ENCODE measurements around the gene HOXC6. TPM values are rescaled to one million over a fixed set of nuclear protein-coding genes. Genes with fewer than 3 reads are reported as not detected.

Gene HOXC6
- total and polyA plus RNA-seq, 2 of the 13 experiments (the other 11 are each of a cell fraction or from before 2014, with no cell fraction given), result not detected

DNA sequence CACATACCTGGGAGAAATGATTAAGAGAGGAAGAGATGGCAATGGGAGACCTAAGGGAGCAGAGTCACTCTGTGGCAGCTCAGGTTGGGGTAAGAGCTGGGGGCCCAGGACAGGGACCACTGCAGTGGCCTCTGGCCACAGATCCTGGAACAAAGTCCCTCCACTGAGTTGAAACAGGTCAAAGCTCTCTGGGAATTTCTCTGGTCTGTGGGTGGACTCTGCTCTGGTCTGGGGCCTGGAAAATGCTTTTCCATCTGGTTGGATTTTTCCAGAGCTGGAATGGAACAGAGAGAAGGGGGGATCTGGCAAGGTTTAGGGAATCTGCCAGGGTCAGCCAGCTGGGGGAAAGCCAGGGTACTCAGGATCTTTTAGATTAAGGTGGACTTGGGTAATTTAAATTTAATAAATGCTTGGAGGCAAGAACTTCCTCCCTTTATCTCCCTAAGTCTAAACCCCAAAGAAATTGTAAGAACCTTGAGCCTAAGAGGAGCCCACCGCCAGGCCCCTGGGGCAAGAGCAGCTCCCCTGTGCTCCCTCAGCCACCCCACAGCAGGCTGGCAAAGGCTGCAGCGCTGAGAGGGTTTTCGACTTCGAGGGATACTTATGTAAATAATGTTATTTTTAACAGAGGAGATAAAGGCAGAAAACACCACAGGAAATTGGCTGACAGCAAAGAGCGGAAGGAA, 39.6 kb upstream of the HOXC6 start (continued):
- TF ChIP-seq ZNF431 (CRISPR knock-in tag; IDR thresholded peaks at IDR 0.05; ENCODE audit: borderline replicate concordance, low read depth) (0 out of 2 replicates have a peak, but pooled peaks have one; percentile 28), HDAC1 (CRISPR knock-in tag; IDR thresholded peaks at IDR 0.05) (0 out of 2 replicates have a peak, but pooled peaks have one; percentile 17), ZNF616 (CRISPR knock-in tag; IDR thresholded peaks at IDR 0.05; ENCODE audit: low read depth) (no peak), ZNF350 (CRISPR knock-in tag; IDR thresholded peaks at IDR 0.05; ENCODE audit: borderline replicate concordance, low read depth) (no peak), SP140L (CRISPR knock-in tag; IDR thresholded peaks at IDR 0.05; ENCODE audit: borderline replicate concordance) (no peak), ZNF660 (CRISPR knock-in tag; IDR thresholded peaks at IDR 0.05; ENCODE audit: borderline replicate concordance, low read depth) (no peak), NR2C2 (CRISPR knock-in tag; IDR thresholded peaks at IDR 0.05; ENCODE audit: borderline replicate concordance) (no peak), CREM (IDR thresholded peaks at IDR 0.05) (peak; percentile 47; the same call in 1 of the 2 replicates), CREM (CRISPR knock-in tag; IDR thresholded peaks at IDR 0.05) (no peak), RXRB (CRISPR knock-in tag; IDR thresholded peaks at IDR 0.05; ENCODE audit: borderline replicate concordance) (0 out of 2 replicates have a peak, but pooled peaks have one; percentile 17), HNRNPK (IDR thresholded peaks at IDR 0.05; ENCODE audit: low read depth, low read length, poor library complexity, severe bottlenecking) (no peak), EP300 (IDR thresholded peaks at IDR 0.05; ENCODE audit: low read depth in 2 of 2, low read length in 2 of 2) (peak in 1 of 2 experiments; percentile 35; a peak in 1 of 4 replicates), EP300 (CRISPR knock-in tag; IDR thresholded peaks at IDR 0.05; ENCODE audit: borderline replicate concordance) (no peak), ZNF3 (CRISPR knock-in tag; IDR thresholded peaks at IDR 0.05) (no peak), ZNF83 (CRISPR knock-in tag; IDR thresholded peaks at IDR 0.05; ENCODE audit: borderline replicate concordance) (no peak), THAP11 (CRISPR knock-in tag; IDR thresholded peaks at IDR 0.05) (no peak), NR2F1 (CRISPR knock-in tag; IDR thresholded peaks at IDR 0.05) (peak in 1 of 2 experiments; percentile 15; a peak in 1 of 4 replicates)
- TF ChIP-seq, protein P1, sequence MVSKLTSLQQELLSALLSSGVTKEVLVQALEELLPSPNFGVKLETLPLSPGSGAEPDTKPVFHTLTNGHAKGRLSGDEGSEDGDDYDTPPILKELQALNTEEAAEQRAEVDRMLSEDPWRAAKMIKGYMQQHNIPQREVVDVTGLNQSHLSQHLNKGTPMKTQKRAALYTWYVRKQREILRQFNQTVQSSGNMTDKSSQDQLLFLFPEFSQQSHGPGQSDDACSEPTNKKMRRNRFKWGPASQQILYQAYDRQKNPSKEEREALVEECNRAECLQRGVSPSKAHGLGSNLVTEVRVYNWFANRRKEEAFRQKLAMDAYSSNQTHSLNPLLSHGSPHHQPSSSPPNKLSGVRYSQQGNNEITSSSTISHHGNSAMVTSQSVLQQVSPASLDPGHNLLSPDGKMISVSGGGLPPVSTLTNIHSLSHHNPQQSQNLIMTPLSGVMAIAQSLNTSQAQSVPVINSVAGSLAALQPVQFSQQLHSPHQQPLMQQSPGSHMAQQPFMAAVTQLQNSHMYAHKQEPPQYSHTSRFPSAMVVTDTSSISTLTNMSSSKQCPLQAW (CRISPR knock-in tag; IDR thresholded peaks at IDR 0.05), result 0 out of 2 replicates have a peak, but pooled peaks have one; percentile 16
- TF ChIP-seq, protein P2, sequence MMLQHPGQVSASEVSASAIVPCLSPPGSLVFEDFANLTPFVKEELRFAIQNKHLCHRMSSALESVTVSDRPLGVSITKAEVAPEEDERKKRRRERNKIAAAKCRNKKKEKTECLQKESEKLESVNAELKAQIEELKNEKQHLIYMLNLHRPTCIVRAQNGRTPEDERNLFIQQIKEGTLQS (CRISPR knock-in tag; IDR thresholded peaks at IDR 0.05), result no peak
- TF ChIP-seq, protein P3, sequence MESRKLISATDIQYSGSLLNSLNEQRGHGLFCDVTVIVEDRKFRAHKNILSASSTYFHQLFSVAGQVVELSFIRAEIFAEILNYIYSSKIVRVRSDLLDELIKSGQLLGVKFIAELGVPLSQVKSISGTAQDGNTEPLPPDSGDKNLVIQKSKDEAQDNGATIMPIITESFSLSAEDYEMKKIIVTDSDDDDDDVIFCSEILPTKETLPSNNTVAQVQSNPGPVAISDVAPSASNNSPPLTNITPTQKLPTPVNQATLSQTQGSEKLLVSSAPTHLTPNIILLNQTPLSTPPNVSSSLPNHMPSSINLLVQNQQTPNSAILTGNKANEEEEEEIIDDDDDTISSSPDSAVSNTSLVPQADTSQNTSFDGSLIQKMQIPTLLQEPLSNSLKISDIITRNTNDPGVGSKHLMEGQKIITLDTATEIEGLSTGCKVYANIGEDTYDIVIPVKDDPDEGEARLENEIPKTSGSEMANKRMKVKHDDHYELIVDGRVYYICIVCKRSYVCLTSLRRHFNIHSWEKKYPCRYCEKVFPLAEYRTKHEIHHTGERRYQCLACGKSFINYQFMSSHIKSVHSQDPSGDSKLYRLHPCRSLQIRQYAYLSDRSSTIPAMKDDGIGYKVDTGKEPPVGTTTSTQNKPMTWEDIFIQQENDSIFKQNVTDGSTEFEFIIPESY (CRISPR knock-in tag; IDR thresholded peaks at IDR 0.05), result no peak
- TF ChIP-seq, protein P4, sequence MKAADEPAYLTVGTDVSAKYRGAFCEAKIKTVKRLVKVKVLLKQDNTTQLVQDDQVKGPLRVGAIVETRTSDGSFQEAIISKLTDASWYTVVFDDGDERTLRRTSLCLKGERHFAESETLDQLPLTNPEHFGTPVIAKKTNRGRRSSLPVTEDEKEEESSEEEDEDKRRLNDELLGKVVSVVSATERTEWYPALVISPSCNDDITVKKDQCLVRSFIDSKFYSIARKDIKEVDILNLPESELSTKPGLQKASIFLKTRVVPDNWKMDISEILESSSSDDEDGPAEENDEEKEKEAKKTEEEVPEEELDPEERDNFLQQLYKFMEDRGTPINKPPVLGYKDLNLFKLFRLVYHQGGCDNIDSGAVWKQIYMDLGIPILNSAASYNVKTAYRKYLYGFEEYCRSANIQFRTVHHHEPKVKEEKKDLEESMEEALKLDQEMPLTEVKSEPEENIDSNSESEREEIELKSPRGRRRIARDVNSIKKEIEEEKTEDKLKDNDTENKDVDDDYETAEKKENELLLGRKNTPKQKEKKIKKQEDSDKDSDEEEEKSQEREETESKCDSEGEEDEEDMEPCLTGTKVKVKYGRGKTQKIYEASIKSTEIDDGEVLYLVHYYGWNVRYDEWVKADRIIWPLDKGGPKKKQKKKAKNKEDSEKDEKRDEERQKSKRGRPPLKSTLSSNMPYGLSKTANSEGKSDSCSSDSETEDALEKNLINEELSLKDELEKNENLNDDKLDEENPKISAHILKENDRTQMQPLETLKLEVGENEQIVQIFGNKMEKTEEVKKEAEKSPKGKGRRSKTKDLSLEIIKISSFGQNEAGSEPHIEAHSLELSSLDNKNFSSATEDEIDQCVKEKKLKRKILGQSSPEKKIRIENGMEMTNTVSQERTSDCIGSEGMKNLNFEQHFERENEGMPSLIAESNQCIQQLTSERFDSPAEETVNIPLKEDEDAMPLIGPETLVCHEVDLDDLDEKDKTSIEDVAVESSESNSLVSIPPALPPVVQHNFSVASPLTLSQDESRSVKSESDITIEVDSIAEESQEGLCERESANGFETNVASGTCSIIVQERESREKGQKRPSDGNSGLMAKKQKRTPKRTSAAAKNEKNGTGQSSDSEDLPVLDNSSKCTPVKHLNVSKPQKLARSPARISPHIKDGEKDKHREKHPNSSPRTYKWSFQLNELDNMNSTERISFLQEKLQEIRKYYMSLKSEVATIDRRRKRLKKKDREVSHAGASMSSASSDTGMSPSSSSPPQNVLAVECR (CRISPR knock-in tag; IDR thresholded peaks at IDR 0.05; ENCODE audit: borderline replicate concordance), result peak; percentile 13; the same call in 1 of the 2 replicates

Measured in HepG2 (cell line).